ENCODE data around the gene ATP6V0C. TPM values are rescaled to one million over a fixed set of nuclear protein-coding genes. Genes with fewer than 3 reads are reported as not detected.
"Not testable (repeated sequence)": the region's sequence is repeated elsewhere in the genome, so short reads cannot be mapped to it uniquely, and the experiment has no call there.

ATP6V0C gene
- polyA plus RNA-seq, 3 donors = 176 to 310 (median 187) TPM

DNA sequence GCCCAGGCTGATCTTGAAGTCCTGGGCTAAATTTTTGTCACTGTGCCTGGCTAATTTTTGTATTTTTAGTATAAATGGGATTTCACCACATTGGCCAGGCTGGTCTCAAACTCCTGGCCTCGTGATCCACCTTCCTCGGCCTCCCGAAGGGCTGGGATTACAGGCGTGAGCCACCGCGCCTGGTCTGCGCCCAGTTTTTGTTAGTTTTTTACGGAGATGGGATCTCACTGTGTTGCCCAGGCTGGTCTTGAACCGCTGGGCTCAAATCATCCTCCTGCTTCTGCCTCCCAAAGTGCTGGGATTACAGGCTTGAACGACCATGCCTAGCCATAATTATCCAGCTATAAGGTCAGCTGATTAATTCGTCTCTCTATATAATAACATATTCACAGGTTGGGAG is 20.2 kb downstream of the ATP6V0C start:
- H3K4me1 ChIP-seq (ENCODE audit: control insufficient read depth in 1 of 2, insufficient read depth in 2 of 2, low read length in 2 of 2) = peaks cover 61 to 77% of the 10 kb centered on the region in 2 donors

DNA sequence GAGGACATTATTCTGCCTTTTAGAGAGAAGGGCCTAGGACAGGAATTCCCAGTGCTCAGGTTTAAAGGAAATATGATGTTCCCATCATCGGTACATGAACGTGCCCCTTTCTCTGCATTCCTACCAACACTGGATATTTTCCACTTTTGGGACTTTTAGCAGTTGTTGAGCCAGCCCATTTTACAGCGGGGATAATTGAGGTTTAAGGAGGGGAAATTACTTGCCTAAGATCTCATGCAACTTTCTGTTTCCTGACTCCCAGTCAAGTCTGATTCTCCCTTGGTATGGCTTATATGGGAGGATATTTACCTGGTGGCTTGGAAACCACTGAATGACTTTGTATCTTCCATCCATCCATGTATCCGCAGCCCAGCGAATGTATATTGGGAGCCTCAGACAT is 20.6 kb downstream of the ATP6V0C start:
- H3K4me2 ChIP-seq (replicated peaks; ENCODE audit: extremely low read depth, low read length, poor library complexity, severe bottlenecking); H3K4me3 Mint-ChIP-seq; H2AFZ ChIP-seq (ENCODE audit: insufficient read depth, low read depth, low read length, poor library complexity, severe bottlenecking); H3K4me3 ChIP-seq (replicated peaks in 1 of 3; ENCODE audit: low read depth in 2 of 3, low read length in 3 of 3); H3K9me3 Mint-ChIP-seq; DNase-seq; H3K9me3 ChIP-seq (replicated peaks in 1 of 2; ENCODE audit: control insufficient read depth in 1 of 2, insufficient read depth in 1 of 2, low read length in 2 of 2); H3K9ac ChIP-seq (ENCODE audit: insufficient read depth, low read length, poor library complexity, severe bottlenecking); H3K27me3 Mint-ChIP-seq (ENCODE audit: low read depth in 3 of 3); H3K27me3 ChIP-seq (ENCODE audit: control insufficient read depth in 2 of 2, insufficient read depth in 2 of 2, low read length in 2 of 2); intact Hi-C loops (cut with micrococcal nuclease); H3K27ac ChIP-seq (ENCODE audit: low read depth in 1 of 2, low read length in 2 of 2): not testable (repeated sequence)
- peaks cover 10 to 15% of the 10 kb centered on the region in 2 donors for H3K36me3 ChIP-seq (replicated peaks in 1 of 2; ENCODE audit: control insufficient read depth in 1 of 2, insufficient read depth in 2 of 2, low read length in 2 of 2)
- Mint-ChIP-seq H3K36me3 (peaks cover 17 to 27% of the 10 kb centered on the region in 2 donors), H3K4me1 (peaks cover 60% of the 10 kb centered on the region), H3K27ac (peak overlapping the region in 5 of 7 donors; percentile 40 to 98 (median 90))
- peaks cover 30% of the 10 kb centered on the region for H4K20me1 ChIP-seq (ENCODE audit: insufficient read depth, low read length)
- peaks cover 12% of the 10 kb centered on the region for H3K79me2 ChIP-seq (ENCODE audit: insufficient read depth, low read length)
- peaks cover 66 to 82% of the 10 kb centered on the region in 2 donors for H3K4me1 ChIP-seq (ENCODE audit: control insufficient read depth in 1 of 2, insufficient read depth in 2 of 2, low read length in 2 of 2)
- no CpG with 5 or more reads among the region's 5 CpGs for WGBS (ENCODE audit: insufficient coverage)

More for the DNA sequence above, 20.2 kb downstream of the ATP6V0C start:
- Mint-ChIP-seq H3K4me3 (no peak overlapping the region), H3K27ac (peak overlapping the region in 5 of 7 donors; percentile 46 to 100 (median 77)), H3K27me3 (ENCODE audit: low read depth in 3 of 3) (peaks cover 0 to 5% (median 4%) of the 10 kb centered on the region in 3 donors), H3K4me1 (peaks cover 55% of the 10 kb centered on the region), H3K36me3 (peaks cover 18 to 28% of the 10 kb centered on the region in 2 donors), H3K9me3 (no peaks in the 10 kb centered on the region)
- Histone ChIP-seq H3K79me2 (ENCODE audit: insufficient read depth, low read length) (peaks cover 8% of the 10 kb centered on the region), H2AFZ (ENCODE audit: insufficient read depth, low read depth, low read length, poor library complexity, severe bottlenecking) (no peak overlapping the region), H3K9me3 (replicated peaks in 1 of 2; ENCODE audit: control insufficient read depth in 1 of 2, insufficient read depth in 1 of 2, low read length in 2 of 2) (no peaks in the 10 kb centered on the region), H3K4me2 (replicated peaks; ENCODE audit: extremely low read depth, low read length, poor library complexity, severe bottlenecking) (no peak overlapping the region), H3K9ac (ENCODE audit: insufficient read depth, low read length, poor library complexity, severe bottlenecking) (no peak overlapping the region), H3K4me3 (replicated peaks in 1 of 3; ENCODE audit: low read depth in 2 of 3, low read length in 3 of 3) (no peak overlapping the region), H3K27me3 (ENCODE audit: control insufficient read depth in 2 of 2, insufficient read depth in 2 of 2, low read length in 2 of 2) (no peaks in the 10 kb centered on the region), H3K36me3 (replicated peaks in 1 of 2; ENCODE audit: control insufficient read depth in 1 of 2, insufficient read depth in 2 of 2, low read length in 2 of 2) (peaks cover 14 to 19% of the 10 kb centered on the region in 2 donors), H3K27ac (ENCODE audit: low read depth in 1 of 2, low read length in 2 of 2) (no peak overlapping the region), H4K20me1 (ENCODE audit: insufficient read depth, low read length) (peaks cover 30% of the 10 kb centered on the region)
- TF ChIP-seq, protein P1, sequence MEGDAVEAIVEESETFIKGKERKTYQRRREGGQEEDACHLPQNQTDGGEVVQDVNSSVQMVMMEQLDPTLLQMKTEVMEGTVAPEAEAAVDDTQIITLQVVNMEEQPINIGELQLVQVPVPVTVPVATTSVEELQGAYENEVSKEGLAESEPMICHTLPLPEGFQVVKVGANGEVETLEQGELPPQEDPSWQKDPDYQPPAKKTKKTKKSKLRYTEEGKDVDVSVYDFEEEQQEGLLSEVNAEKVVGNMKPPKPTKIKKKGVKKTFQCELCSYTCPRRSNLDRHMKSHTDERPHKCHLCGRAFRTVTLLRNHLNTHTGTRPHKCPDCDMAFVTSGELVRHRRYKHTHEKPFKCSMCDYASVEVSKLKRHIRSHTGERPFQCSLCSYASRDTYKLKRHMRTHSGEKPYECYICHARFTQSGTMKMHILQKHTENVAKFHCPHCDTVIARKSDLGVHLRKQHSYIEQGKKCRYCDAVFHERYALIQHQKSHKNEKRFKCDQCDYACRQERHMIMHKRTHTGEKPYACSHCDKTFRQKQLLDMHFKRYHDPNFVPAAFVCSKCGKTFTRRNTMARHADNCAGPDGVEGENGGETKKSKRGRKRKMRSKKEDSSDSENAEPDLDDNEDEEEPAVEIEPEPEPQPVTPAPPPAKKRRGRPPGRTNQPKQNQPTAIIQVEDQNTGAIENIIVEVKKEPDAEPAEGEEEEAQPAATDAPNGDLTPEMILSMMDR (IDR thresholded peaks at IDR 0.05) = no peak
- WGBS (ENCODE audit: insufficient coverage) = 99% methylated on average over 9 of the region's 11 CpGs
- intact Hi-C loops (cut with micrococcal nuclease) = no loop called here
- DNase-seq = no peak

Data from CD14-positive monocyte (primary cell).